ENCODE results near the gene SLC66A3.

SLC66A3 gene

GRCh38 chr2:11213090-11213638, 57.9 kb downstream of the SLC66A3 start:
- no peak for DNase-seq

DNA sequence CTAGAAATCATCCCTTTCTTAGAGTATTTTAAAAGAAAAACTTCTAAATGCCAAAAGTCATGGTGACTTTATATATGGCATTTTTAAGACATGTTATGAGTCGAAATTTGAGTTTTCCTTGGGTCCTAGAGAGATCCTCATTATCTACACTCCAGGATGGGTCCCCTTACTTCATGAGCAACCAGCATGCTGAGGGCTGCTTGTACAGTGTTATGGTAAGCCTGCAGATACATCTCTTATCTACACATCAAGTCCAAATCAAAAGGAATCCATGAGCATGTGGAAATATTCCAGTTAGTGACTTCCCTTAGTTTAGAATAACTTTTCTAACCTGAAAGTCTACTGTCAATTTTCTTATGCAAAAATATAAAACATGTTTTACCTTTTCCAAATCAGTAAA, 58.7 kb downstream of the SLC66A3 start:
- no peak for DNase-seq

DNA sequence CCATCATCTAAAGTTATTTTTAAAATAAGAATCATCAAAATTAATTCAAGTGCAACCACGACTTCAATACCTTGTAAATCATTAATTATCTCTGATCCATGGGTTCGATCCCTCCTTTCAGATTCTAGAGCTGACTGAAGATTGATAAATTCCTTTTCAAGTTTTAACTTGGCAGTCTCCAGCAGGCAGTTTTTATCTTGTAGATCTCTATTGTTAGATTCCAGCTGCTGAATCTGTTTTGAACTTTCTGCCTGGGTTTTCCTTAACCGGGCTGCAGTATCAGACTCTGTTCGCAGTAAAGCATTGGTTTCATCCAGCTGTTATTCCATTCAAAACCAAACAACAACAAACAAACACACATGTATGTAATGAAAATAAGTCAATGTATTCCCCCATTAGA, 59.5 kb downstream of the SLC66A3 start:
- no peak for DNase-seq

DNA sequence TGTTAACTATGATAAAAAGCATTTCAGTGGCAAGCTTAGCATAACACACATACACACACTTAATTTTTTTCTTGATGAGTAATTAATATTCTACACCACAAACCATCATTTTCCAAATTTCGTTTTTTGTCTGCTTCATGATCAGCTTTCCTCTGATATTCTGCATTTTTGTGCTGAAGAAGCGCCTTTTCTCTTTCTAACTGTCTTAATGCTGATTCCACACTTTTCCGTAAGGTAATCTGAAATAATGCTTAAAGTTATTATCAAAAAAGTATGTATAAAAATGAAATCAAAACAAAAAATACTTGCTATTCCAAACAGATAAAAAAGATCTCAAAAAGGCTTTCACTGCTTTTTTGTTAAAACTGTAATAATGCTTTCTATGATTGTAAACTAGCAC, 60.1 kb downstream of the SLC66A3 start:
- no peak for DNase-seq

- DNase-seq = no peak
These were observed 65.2 kb downstream of the SLC66A3 start for GRCh38 chr2:11220445-11220844.

DNA sequence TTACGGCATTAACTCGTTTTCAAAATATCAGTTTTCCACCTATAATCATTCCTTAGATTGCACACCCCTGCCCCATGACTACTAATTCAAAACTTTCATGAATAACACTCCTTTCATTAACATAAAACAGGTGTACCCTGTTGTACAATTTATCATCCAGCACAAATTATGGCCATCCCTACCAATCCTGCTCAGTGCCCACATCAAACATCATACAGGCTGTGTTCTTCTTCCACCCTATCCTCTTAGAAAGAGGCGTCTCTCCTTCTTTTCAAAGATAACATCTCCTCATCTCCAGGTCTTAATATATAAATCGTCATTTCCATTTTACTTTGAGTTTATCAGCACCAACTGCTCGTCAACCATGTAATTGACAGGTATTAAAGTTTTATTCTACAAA, 67.6 kb downstream of the SLC66A3 start:
- DNase-seq = no peak

DNA sequence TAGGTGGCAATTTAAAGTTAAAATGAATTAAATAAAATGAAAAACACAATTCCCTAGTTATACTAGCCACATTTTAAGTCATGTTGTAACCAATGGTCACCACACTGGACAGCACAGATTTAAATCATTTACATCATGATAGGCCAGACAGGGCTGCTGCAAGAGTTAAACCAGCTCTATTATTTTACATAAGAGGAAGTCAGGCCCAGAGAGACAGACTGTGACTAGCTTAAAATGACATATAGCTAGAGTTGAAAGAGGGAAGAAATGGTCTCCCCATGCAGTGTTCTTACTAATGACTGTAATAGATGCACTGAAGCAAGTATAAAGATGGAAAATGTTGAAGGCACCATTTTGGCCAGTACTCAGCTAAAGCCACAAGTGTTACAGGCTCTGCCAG, 69.6 kb downstream of the SLC66A3 start:
- DNase-seq = no peak

DNA sequence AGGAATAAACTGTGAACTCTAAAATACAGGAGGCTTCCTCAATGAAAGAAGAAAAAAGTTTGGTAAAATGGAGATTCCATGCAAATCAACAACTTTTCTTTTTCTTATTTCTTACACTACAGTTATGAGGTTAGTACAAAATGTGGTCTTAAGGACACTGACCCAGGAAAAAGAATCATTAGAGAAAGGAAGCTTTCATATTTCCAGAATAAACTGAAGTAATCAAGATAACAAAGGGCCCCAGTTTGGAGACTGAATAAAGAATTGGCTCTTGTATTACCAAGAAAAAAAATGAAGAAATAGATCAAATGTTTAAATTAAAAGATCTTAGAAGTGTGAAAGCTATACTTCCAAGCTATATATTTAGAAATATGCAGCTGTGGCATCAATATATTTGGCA, 72.3 kb downstream of the SLC66A3 start:
- DNase-seq = no peak
